H1 (cell line): ENCODE data around the gene CXXC4. TPM values are rescaled to one million over a fixed set of nuclear protein-coding genes. Genes with fewer than 3 reads are reported as not detected.

Experiments
- BACH1 ChIP-seq: IDR thresholded peaks from 2 replicates; pipeline ENCODE4 v1.6.1; 2012; ENCODE audit warnings: low read length, improper control_type of control experiment
- EZH2 ChIP-seq: fragments of 200-600 bp; sonication (generic); IDR thresholded peaks from 2 replicates; pipeline ENCODE4 v1.7.1; 2012; ENCODE audit warnings: low read depth, mild to moderate bottlenecking, moderate library complexity, low read length, inconsistent platforms; ENCODE audit not compliant: severe bottlenecking
- GTF2F1 ChIP-seq: IDR thresholded peaks from 2 replicates; pipeline ENCODE4 v1.6.1; 2012; ENCODE audit warnings: low read depth, low read length, improper control_type of control experiment, borderline replicate concordance
- KDM1A ChIP-seq: fragments of 200-600, 300-600 bp; sonication (generic); IDR thresholded peaks from 2 replicates; pipeline ENCODE4 v1.7.1; 2016; ENCODE audit warnings: mild to moderate bottlenecking, low read length, borderline replicate concordance
- MAX ChIP-seq: IDR thresholded peaks from 2 replicates; pipeline ENCODE4 v1.6.1; 2012; ENCODE audit warnings: inconsistent platforms
- USF2 ChIP-seq: IDR thresholded peaks from 2 replicates; pipeline ENCODE4 v1.6.1; 2011; ENCODE audit warnings: low read length, improper control_type of control experiment
- polyA plus RNA-seq, 7 experiments: library from polyadenylated mRNA; depleted of rRNA in 3 of 7; stranded (reverse) in 5 of 7; unstranded in 2 of 7; fragments of >200 nt in 5 of 7; fragments of 200-250 nt in 2 of 7; gene quantifications; 1 replicate in 5 of 7; 2 replicates in 1 of 7; 4 replicates in 1 of 7; pipeline versions ENCODE4 v1.2.1 to v1.2.3, GENCODE V29; 2011 to 2013; ENCODE audit warnings: missing spikeins in 2 of 7, mixed read lengths in 2 of 7
- total RNA-seq: library from RNA; stranded (reverse); fragmentation: NEBNext Ultra II Directional; extraction: Animal tissue kit (Norgen Biotek cat#: 25700); gene quantifications from 2 replicates; pipeline ENCODE4 v1.2.1, GENCODE V29; 2021

Gene CXXC4
- total and polyA plus RNA-seq, 2 of the 8 experiments (the other 6 are each of a cell fraction or from before 2014, with no cell fraction given): 1.3 to 1.8 TPM

GRCh38 chr4:104500442-104500841 is 5.7 kb upstream of the CXXC4 start (continued):
- TF ChIP-seq MAX (no peak), USF2 (no peak), KDM1A (no peak), BACH1 (no peak), EZH2 (no peak), GTF2F1 (no peak)
